SK-N-SH (cell line): ENCODE results near the gene UPK1A. TPM values are rescaled to one million over a fixed set of nuclear protein-coding genes. Genes with fewer than 3 reads are reported as not detected.

ENCODE experiments used
- CTCF ChIA-PET: fragments of 300-600, 350-600 bp; formaldehyde crosslinking; extraction: SDS; loops from one replicate; lab custom pipeline; 2021; lab: Yijun Ruan, JAX
- POLR2A ChIA-PET: fragments of 350-600 bp; sonication (Branson Sonifier 250); formaldehyde crosslinking; extraction: SDS; loops from one replicate; lab custom pipeline; 2020; ENCODE audit warnings: antibody characterized with exemption, inconsistent platforms; lab: Yijun Ruan, JAX
- DNase-seq: peaks from one replicate; pipeline ENCODE4 v3.0.0; 2012
- H2AFZ ChIP-seq: fragments of 200-600 bp; sonication (generic); 2 replicates; pipeline ENCODE4 v1.8.1; 2016; ENCODE audit warnings: antibody characterized with exemption, mild to moderate bottlenecking, low read depth
- H3F3A ChIP-seq: fragments of 200-600 bp; sonication (generic); replicated peaks from 2 replicates; pipeline ENCODE3; 2016; ENCODE audit warnings: antibody characterized with exemption, mild to moderate bottlenecking; ENCODE audit not compliant: insufficient read depth
- H3K27ac ChIP-seq, 2 experiments: fragments of 200-500 bp in 1 of 2; fragments of 200-600 bp in 1 of 2; sonication (Bioruptor generic) in 1 of 2; sonication (generic), shearing (Covaris generic) in 1 of 2; 2 replicates each; pipeline versions ENCODE4 v1.5.1 to v1.6.1; 2014 to 2016; ENCODE audit warnings: low read depth in 2 of 2, inconsistent platforms in 1 of 2, low read length in 1 of 2, mild to moderate bottlenecking in 1 of 2, mixed read lengths in 1 of 2
- H3K27me3 ChIP-seq: fragments of 200-600 bp; sonication (generic), shearing (Covaris generic); 2 replicates; pipeline ENCODE4 v1.6.1; 2016; ENCODE audit warnings: mixed run types; ENCODE audit not compliant: insufficient read depth
- H3K36me3 ChIP-seq, 2 experiments: fragments of 200-500 bp in 1 of 2; fragments of 200-600 bp in 1 of 2; sonication (Bioruptor generic) in 1 of 2; sonication (generic) in 1 of 2; replicated peaks in 1 of 2; 2 replicates each; pipeline versions ENCODE3 to v1.5.1; 2014 to 2016; ENCODE audit warnings: low read length in 1 of 2, mild to moderate bottlenecking in 1 of 2; ENCODE audit not compliant: insufficient read depth in 2 of 2, control insufficient read depth in 1 of 2
- H3K4me1 ChIP-seq, 2 experiments: fragments of 200-500 bp in 1 of 2; fragments of 200-600 bp in 1 of 2; sonication (Bioruptor generic) in 1 of 2; sonication (generic), shearing (Covaris generic) in 1 of 2; 2 replicates each; pipeline versions ENCODE4 v1.5.1 to v1.6.1; 2014 to 2016; ENCODE audit warnings: low read depth in 1 of 2, low read length in 1 of 2, mixed run types in 1 of 2; ENCODE audit not compliant: insufficient read depth in 2 of 2, control insufficient read depth in 1 of 2
- H3K4me2 ChIP-seq: fragments of 200-600 bp; sonication (generic), shearing (Covaris generic); 2 replicates; pipeline ENCODE4 v1.6.1; 2017; ENCODE audit warnings: mixed run types
- H3K4me3 ChIP-seq, 2 experiments: fragments of 200-500 bp in 1 of 2; fragments of 200-600 bp in 1 of 2; sonication (Bioruptor generic) in 1 of 2; sonication (generic), shearing (Covaris generic) in 1 of 2; 2 replicates each; pipeline versions ENCODE4 v1.5.1 to v1.8.1; 2014 to 2016; ENCODE audit warnings: low read depth in 2 of 2, inconsistent platforms in 1 of 2, low read length in 1 of 2, mild to moderate bottlenecking in 1 of 2, mixed read lengths in 1 of 2, moderate library complexity in 1 of 2
- H3K79me2 ChIP-seq: fragments of 200-600 bp; sonication (generic); 2 replicates; pipeline ENCODE4 v1.8.1; 2017; ENCODE audit warnings: mild to moderate bottlenecking; ENCODE audit not compliant: insufficient read depth
- H3K9ac ChIP-seq: fragments of 200-600 bp; sonication (generic); 2 replicates; pipeline ENCODE4 v1.6.1; 2017; ENCODE audit warnings: mixed run types
- H3K9me2 ChIP-seq: fragments of 200-600 bp; sonication (generic); 2 replicates; pipeline ENCODE4 v1.6.1; 2017; ENCODE audit warnings: mixed run types
- H3K9me3 ChIP-seq: fragments of 200-600 bp; sonication (generic); 2 replicates; pipeline ENCODE4 v1.6.1; 2017; ENCODE audit warnings: mixed run types, mild to moderate bottlenecking, moderate library complexity
- H4K20me1 ChIP-seq: fragments of 200-600 bp; sonication (generic); 2 replicates; pipeline ENCODE4 v1.6.1; 2017; ENCODE audit warnings: mild to moderate bottlenecking, mixed run types; ENCODE audit not compliant: insufficient read depth
- CHD2 ChIP-seq: fragments of 150-350 bp; IDR thresholded peaks from 2 replicates; pipeline ENCODE4 v1.6.1; 2018; ENCODE audit warnings: low read length; ENCODE audit not compliant: partially characterized antibody
- ELF1 ChIP-seq: IDR thresholded peaks from 2 replicates; pipeline ENCODE4 v1.4.0; 2012
- EP300 ChIP-seq, 2 experiments: IDR thresholded peaks; 2 replicates each; pipeline versions ENCODE4 v1.4.0 to v1.6.1; 2012; ENCODE audit warnings: borderline replicate concordance in 1 of 2, low read depth in 1 of 2, low read length in 1 of 2
- EZH2phosphoT487 ChIP-seq: fragments of 200-600 bp; sonication (generic); IDR thresholded peaks from 2 replicates; pipeline ENCODE4 v1.6.1; 2017; ENCODE audit warnings: low read depth, mixed run types, mild to moderate bottlenecking, antibody characterized with exemption, moderate library complexity, borderline replicate concordance
- GATA2 ChIP-seq: sonication (generic); formaldehyde crosslinking; IDR thresholded peaks from 2 replicates; pipeline ENCODE4 v1.5.0; 2020; ENCODE audit warnings: mild to moderate bottlenecking, missing genetic modification reagents
- JUND ChIP-seq: IDR thresholded peaks from 2 replicates; pipeline ENCODE4 v1.4.0; 2012
- MEF2A ChIP-seq: IDR thresholded peaks from 2 replicates; pipeline ENCODE4 v1.4.0; 2012; ENCODE audit warnings: low read depth, borderline replicate concordance
- NFIC ChIP-seq: IDR thresholded peaks from 2 replicates; pipeline ENCODE4 v1.4.0; 2012; ENCODE audit warnings: borderline replicate concordance
- NRF1 ChIP-seq: IDR thresholded peaks from 2 replicates; pipeline ENCODE4 v1.6.1; 2012; ENCODE audit warnings: low read depth, mild to moderate bottlenecking, low read length
- RAD21 ChIP-seq: IDR thresholded peaks from 2 replicates; pipeline ENCODE4 v1.6.1; 2012; ENCODE audit warnings: mild to moderate bottlenecking, low read length
- SIN3A ChIP-seq: IDR thresholded peaks from 2 replicates; pipeline ENCODE4 v1.6.1; 2012; ENCODE audit warnings: low read depth, mild to moderate bottlenecking, low read length, moderate library complexity, borderline replicate concordance
- TAF1 ChIP-seq: IDR thresholded peaks from 2 replicates; pipeline ENCODE4 v1.6.1; 2012; ENCODE audit warnings: low read depth, mild to moderate bottlenecking, low read length, moderate library complexity, borderline replicate concordance
- TEAD4 ChIP-seq: IDR thresholded peaks from 2 replicates; pipeline ENCODE4 v1.4.0; 2012; ENCODE audit warnings: mild to moderate bottlenecking, borderline replicate concordance; ENCODE audit not compliant: insufficient read depth
- YY1 ChIP-seq: IDR thresholded peaks from 2 replicates; pipeline ENCODE4 v1.4.0; 2012; ENCODE audit warnings: low read depth, mild to moderate bottlenecking
- WGBS: methylation state at CpG from one replicate; pipeline ENCODE4 v1.1.6; 2017; ENCODE audit warnings: low lambda C conversion rate; 5-methylcytosine and 5-hydroxymethylcytosine counted together
- polyA plus RNA-seq, 3 experiments: library from polyadenylated mRNA; depleted of rRNA; stranded (reverse); fragments of >200 nt; gene quantifications; 2 replicates each; pipeline ENCODE4 v1.2.3, GENCODE V29; 2012
- TF ChIP-seq, protein P1 (sequence below): IDR thresholded peaks from 2 replicates; pipeline ENCODE4 v1.4.0; 2012; ENCODE audit warnings: low read depth, borderline replicate concordance
- TF ChIP-seq, protein P2 (sequence below): fragments of 200-600 bp; sonication (generic); IDR thresholded peaks from 2 replicates; pipeline ENCODE4 v1.6.1; 2017; ENCODE audit warnings: antibody characterized with exemption, mild to moderate bottlenecking, moderate library complexity
- TF ChIP-seq, protein P3 (sequence below): IDR thresholded peaks from 2 replicates; pipeline ENCODE4 v1.4.0; 2012; ENCODE audit warnings: low read depth
- TF ChIP-seq, protein P4 (sequence below): fragments of 150-350 bp; IDR thresholded peaks from 2 replicates; pipeline ENCODE4 v1.6.1; 2017; ENCODE audit warnings: antibody characterized with exemption, low read length, low read depth, borderline replicate concordance
- TF ChIP-seq, protein P5 (sequence below): IDR thresholded peaks from 2 replicates; pipeline ENCODE4 v1.4.0; 2012; ENCODE audit warnings: low read depth, borderline replicate concordance
- TF ChIP-seq, protein P6 (sequence below): IDR thresholded peaks from 2 replicates; pipeline ENCODE4; 2012

The UPK1A gene
- polyA plus RNA-seq, 1 of the 3 experiments (the other 2 are of a cell fraction) = 0.16 TPM

DNA sequence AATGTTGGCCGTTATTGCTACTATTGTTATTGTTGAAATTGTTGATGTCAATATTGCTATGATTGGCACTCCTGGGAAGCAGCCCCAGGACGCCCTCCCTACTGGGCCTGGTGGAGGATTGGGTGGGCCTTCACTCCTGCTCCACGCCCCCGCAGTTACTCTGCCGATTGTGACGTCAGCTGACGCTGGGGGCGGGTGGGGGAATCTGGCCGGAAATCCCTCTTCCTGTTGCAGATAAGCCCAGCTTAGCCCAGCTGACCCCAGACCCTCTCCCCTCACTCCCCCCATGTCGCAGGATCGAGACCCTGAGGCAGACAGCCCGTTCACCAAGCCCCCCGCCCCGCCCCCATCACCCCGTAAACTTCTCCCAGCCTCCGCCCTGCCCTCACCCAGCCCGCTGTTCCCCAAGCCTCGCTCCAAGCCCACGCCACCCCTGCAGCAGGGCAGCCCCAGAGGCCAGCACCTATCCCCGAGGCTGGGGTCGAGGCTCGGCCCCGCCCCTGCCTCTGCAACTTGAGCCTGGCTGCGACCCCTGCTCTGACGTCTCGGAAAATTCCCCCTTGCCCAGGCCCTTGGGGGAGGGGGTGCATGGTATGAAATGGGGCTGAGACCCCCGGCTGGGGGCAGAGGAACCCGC, 24.7 kb upstream of the UPK1A start, which contains the start of gene ETV2:
TSS of gene ETV2 (plus strand) at position 231 of the 637 bp plus-strand sequence. CDS start 716 bp downstream, outside the sequence.
- DNase-seq = peak; percentile 55
- H3K4me3 ChIP-seq = no peak within 1 kb of the TSS
- no peak within 1 kb of the TSS for H3K4me2 ChIP-seq
- no peak within 1 kb of the TSS for H3K27ac ChIP-seq
- H3K4me1 ChIP-seq = peaks cover 2 to 19% of the 10 kb centered on the region in 2 experiments; a peak in 1 of 4 replicates
- peaks cover 0 to 13% of the 10 kb centered on the region in 2 experiments for H3K36me3 ChIP-seq
- H4K20me1 ChIP-seq = no peaks in the 10 kb centered on the region
- H2AFZ ChIP-seq = no peak within 1 kb of the TSS
- no peaks in the 10 kb centered on the region for H3K27me3 ChIP-seq
- ChIA-PET CTCF (no interaction called here), POLR2A (no interaction called here)
- no peak for TF ChIP-seq TEAD4
- no peak for TF ChIP-seq NRF1
- TF ChIP-seq MEF2A = no peak
- no peak for TF ChIP-seq ELF1
- no peak for TF ChIP-seq TAF1
- no peak for TF ChIP-seq CHD2
- H3K9me3 ChIP-seq = no peaks in the 10 kb centered on the region
- no peaks in the 10 kb centered on the region for H3K79me2 ChIP-seq
- peaks cover 26% of the 10 kb centered on the region for H3F3A ChIP-seq
- no peak within 1 kb of the TSS for H3K9ac ChIP-seq
- H3K9me2 ChIP-seq = no peaks in the 10 kb centered on the region
- 69% methylated on average over 27 of the region's 28 CpGs for WGBS

DNA sequence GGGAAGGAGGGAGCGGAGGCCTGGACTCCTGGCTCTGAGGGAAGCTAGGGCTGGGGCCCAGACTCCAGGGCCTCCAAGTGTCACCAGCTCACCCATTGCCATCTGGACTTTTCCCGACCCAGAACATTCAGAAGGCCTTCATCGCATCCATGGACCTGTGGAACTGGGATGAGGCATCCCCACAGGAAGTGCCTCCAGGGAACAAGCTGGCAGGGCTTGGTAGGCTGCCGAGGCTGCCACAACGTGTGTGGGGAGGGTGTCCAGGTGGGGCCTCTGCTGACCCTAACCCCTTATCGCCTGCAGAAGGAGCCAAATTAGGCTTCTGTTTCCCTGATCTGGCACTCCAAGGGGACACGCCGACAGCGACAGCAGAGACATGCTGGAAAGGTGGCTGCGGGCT, 24.0 kb upstream of the UPK1A start:
- H3K36me3 ChIP-seq = peaks cover 0 to 6% of the 10 kb centered on the region in 2 experiments
- TF ChIP-seq, protein P1, sequence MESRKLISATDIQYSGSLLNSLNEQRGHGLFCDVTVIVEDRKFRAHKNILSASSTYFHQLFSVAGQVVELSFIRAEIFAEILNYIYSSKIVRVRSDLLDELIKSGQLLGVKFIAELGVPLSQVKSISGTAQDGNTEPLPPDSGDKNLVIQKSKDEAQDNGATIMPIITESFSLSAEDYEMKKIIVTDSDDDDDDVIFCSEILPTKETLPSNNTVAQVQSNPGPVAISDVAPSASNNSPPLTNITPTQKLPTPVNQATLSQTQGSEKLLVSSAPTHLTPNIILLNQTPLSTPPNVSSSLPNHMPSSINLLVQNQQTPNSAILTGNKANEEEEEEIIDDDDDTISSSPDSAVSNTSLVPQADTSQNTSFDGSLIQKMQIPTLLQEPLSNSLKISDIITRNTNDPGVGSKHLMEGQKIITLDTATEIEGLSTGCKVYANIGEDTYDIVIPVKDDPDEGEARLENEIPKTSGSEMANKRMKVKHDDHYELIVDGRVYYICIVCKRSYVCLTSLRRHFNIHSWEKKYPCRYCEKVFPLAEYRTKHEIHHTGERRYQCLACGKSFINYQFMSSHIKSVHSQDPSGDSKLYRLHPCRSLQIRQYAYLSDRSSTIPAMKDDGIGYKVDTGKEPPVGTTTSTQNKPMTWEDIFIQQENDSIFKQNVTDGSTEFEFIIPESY = no peak
- TF ChIP-seq TAF1 (no peak), ELF1 (no peak), EP300 (IDR thresholded peaks at IDR 0.05; ENCODE audit: borderline replicate concordance in 1 of 2, low read depth in 1 of 2, low read length in 1 of 2) (no peak), EZH2phosphoT487 (no peak), SIN3A (no peak), YY1 (no peak), JUND (no peak), NFIC (no peak), RAD21 (no peak), GATA2 (CRISPR knock-in tag) (no peak)
- TF ChIP-seq, protein P2, sequence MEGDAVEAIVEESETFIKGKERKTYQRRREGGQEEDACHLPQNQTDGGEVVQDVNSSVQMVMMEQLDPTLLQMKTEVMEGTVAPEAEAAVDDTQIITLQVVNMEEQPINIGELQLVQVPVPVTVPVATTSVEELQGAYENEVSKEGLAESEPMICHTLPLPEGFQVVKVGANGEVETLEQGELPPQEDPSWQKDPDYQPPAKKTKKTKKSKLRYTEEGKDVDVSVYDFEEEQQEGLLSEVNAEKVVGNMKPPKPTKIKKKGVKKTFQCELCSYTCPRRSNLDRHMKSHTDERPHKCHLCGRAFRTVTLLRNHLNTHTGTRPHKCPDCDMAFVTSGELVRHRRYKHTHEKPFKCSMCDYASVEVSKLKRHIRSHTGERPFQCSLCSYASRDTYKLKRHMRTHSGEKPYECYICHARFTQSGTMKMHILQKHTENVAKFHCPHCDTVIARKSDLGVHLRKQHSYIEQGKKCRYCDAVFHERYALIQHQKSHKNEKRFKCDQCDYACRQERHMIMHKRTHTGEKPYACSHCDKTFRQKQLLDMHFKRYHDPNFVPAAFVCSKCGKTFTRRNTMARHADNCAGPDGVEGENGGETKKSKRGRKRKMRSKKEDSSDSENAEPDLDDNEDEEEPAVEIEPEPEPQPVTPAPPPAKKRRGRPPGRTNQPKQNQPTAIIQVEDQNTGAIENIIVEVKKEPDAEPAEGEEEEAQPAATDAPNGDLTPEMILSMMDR = no peak
- TF ChIP-seq, protein P3, sequence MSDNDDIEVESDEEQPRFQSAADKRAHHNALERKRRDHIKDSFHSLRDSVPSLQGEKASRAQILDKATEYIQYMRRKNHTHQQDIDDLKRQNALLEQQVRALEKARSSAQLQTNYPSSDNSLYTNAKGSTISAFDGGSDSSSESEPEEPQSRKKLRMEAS = no peak
- TF ChIP-seq, protein P4, sequence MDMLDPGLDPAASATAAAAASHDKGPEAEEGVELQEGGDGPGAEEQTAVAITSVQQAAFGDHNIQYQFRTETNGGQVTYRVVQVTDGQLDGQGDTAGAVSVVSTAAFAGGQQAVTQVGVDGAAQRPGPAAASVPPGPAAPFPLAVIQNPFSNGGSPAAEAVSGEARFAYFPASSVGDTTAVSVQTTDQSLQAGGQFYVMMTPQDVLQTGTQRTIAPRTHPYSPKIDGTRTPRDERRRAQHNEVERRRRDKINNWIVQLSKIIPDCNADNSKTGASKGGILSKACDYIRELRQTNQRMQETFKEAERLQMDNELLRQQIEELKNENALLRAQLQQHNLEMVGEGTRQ = no peak
- TF ChIP-seq, protein P5, sequence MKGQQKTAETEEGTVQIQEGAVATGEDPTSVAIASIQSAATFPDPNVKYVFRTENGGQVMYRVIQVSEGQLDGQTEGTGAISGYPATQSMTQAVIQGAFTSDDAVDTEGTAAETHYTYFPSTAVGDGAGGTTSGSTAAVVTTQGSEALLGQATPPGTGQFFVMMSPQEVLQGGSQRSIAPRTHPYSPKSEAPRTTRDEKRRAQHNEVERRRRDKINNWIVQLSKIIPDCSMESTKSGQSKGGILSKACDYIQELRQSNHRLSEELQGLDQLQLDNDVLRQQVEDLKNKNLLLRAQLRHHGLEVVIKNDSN = no peak
- TF ChIP-seq, protein P6, sequence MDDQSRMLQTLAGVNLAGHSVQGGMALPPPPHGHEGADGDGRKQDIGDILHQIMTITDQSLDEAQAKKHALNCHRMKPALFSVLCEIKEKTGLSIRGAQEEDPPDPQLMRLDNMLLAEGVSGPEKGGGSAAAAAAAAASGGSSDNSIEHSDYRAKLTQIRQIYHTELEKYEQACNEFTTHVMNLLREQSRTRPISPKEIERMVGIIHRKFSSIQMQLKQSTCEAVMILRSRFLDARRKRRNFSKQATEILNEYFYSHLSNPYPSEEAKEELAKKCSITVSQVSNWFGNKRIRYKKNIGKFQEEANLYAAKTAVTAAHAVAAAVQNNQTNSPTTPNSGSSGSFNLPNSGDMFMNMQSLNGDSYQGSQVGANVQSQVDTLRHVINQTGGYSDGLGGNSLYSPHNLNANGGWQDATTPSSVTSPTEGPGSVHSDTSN = no peak
- ChIA-PET CTCF (interaction anchor here (0.8 to 1.3 kb wide), 2 partner anchors 24 to 87 kb away, joined by 3 to 4 read pairs; no protein-coding TSS in a partner anchor), POLR2A (no interaction called here)
- H3K4me3 ChIP-seq = no peak overlapping the region
- no peak for DNase-seq
- H4K20me1 ChIP-seq = no peaks in the 10 kb centered on the region
- 96% methylated on average over 8 of the region's 10 CpGs for WGBS
- no peak overlapping the region for H3K4me2 ChIP-seq
- no peaks in the 10 kb centered on the region for H3K9me3 ChIP-seq
- H3K4me1 ChIP-seq = peaks cover 4 to 19% of the 10 kb centered on the region in 2 experiments; a peak in 1 of 4 replicates
- no peaks in the 10 kb centered on the region for H3K27me3 ChIP-seq
- H3K9ac ChIP-seq = no peak overlapping the region
- H2AFZ ChIP-seq = no peak overlapping the region
- no peaks in the 10 kb centered on the region for H3K79me2 ChIP-seq
- no peaks in the 10 kb centered on the region for H3K9me2 ChIP-seq
- peaks cover 26% of the 10 kb centered on the region for H3F3A ChIP-seq
- no peak overlapping the region for H3K27ac ChIP-seq
